GM12878 (cell line): ENCODE results near the gene ZNF121. TPM values are rescaled to one million over a fixed set of nuclear protein-coding genes. Genes with fewer than 3 reads are reported as not detected.
A peak's percentile ranks its signal among the peaks of the same experiment; 100 is the strongest.

Source experiments
- CHD4 ChIP-seq: fragments of 200-600 bp; sonication (generic); IDR thresholded peaks from 2 replicates; pipeline ENCODE4 v1.6.1; 2016; ENCODE audit warnings: mild to moderate bottlenecking
- E2F4 ChIP-seq: IDR thresholded peaks from 2 replicates; pipeline ENCODE4 v1.6.1; 2012; ENCODE audit warnings: low read depth, low read length, improper control_type of control experiment
- EED ChIP-seq: sonication (generic); IDR thresholded peaks from 2 replicates; pipeline ENCODE4 v1.6.1; 2016; ENCODE audit warnings: antibody characterized with exemption, low read depth
- ELK1 ChIP-seq: IDR thresholded peaks from 2 replicates; pipeline ENCODE4 v1.6.1; 2012; ENCODE audit warnings: low read depth, low read length, improper control_type of control experiment
- HDAC2 ChIP-seq: fragments of 200-600 bp; sonication (generic); IDR thresholded peaks from 2 replicates; pipeline ENCODE4 v1.6.1; 2017
- IKZF2 ChIP-seq, 2 experiments: fragments of 450-650 bp; IDR thresholded peaks; 2 replicates each; pipeline ENCODE4 v1.6.1; 2017; ENCODE audit warnings: mild to moderate bottlenecking in 2 of 2, moderate library complexity in 2 of 2
- IRF3 ChIP-seq: fragments of 450-650 bp; IDR thresholded peaks from 2 replicates; pipeline ENCODE4 v1.6.1; 2014; ENCODE audit warnings: mild to moderate bottlenecking
- LARP7 ChIP-seq: fragments of 450-650 bp; IDR thresholded peaks from 2 replicates; pipeline ENCODE4 v1.6.1; 2017; ENCODE audit warnings: mild to moderate bottlenecking
- NFXL1 ChIP-seq: fragments of 450-650 bp; IDR thresholded peaks from 2 replicates; pipeline ENCODE4 v1.6.1; 2017; ENCODE audit warnings: antibody characterized with exemption, mild to moderate bottlenecking, borderline replicate concordance
- NKRF ChIP-seq: fragments of 450-650 bp; conservative IDR thresholded peaks from 2 replicates; pipeline ENCODE4 v1.6.1; 2017; ENCODE audit warnings: mild to moderate bottlenecking, moderate library complexity
- NRF1 ChIP-seq: conservative IDR thresholded peaks from 2 replicates; pipeline ENCODE4 v1.6.1; 2011; ENCODE audit warnings: mild to moderate bottlenecking, low read depth, low read length, improper control_type of control experiment
- PML ChIP-seq: IDR thresholded peaks from 2 replicates; pipeline ENCODE4 v1.6.1; 2012; ENCODE audit warnings: low read length, inconsistent platforms
- POU2F2 ChIP-seq: IDR thresholded peaks from 3 replicates; pipeline ENCODE4 v1.6.1; 2011; ENCODE audit warnings: low read depth, mild to moderate bottlenecking, low read length, borderline replicate concordance
- PRDM15 ChIP-seq: fragments of 450-650 bp; formaldehyde crosslinking; IDR thresholded peaks from 2 replicates; pipeline ENCODE4 v1.4.0; 2020; ENCODE audit warnings: mild to moderate bottlenecking, moderate library complexity
- TBL1XR1 ChIP-seq: IDR thresholded peaks from 2 replicates; pipeline ENCODE4 v1.6.1; 2012; ENCODE audit warnings: low read depth, low read length, improper control_type of control experiment
- TCF3 ChIP-seq: IDR thresholded peaks from 2 replicates; pipeline ENCODE4 v1.6.1; 2012; ENCODE audit warnings: low read depth, mild to moderate bottlenecking, low read length, borderline replicate concordance; ENCODE audit not compliant: insufficient read depth
- ZSCAN29 ChIP-seq: fragments of 450-650 bp; IDR thresholded peaks from 2 replicates; pipeline ENCODE4 v1.6.1; 2017; ENCODE audit warnings: mild to moderate bottlenecking, moderate library complexity
- polyA plus RNA-seq, 11 experiments: library from polyadenylated mRNA; depleted of rRNA in 4 of 11; unstranded in 6 of 11; stranded (reverse) in 5 of 11; fragments of >200 nt; fragmentation: Nextera tagmentation in 4 of 11; fragmentation: Illumina TruSeq in 1 of 11; extraction: Ambion mirVana in 4 of 11; extraction: Trizol in 1 of 11; gene quantifications; 1 replicate in 1 of 11; 2 replicates in 10 of 11; pipeline versions ENCODE4 v1.2.1 to v1.2.3, GENCODE V29; 2011 to 2016; ENCODE audit warnings: inconsistent platforms in 2 of 11, missing spikeins in 2 of 11, low read depth in 1 of 11
- total RNA-seq, 4 experiments: library from RNA; depleted of rRNA in 3 of 4; stranded (reverse); fragments of >200 nt in 3 of 4; fragmentation: Illumina TruSeq in 1 of 4; extraction: Trizol in 1 of 4; gene quantifications; 2 replicates each; pipeline versions ENCODE4 v1.2.1 to v1.2.3, GENCODE V29; 2013 to 2021

The ZNF121 gene
- total and polyA plus RNA-seq, 10 of the 15 experiments (the other 5 are each of a cell fraction or from before 2014, with no cell fraction given), result 4.8 to 75.0 (median 17.7) TPM

- TF ChIP-seq PRDM15 (CRISPR knock-in tag), result no peak
- no peak for TF ChIP-seq ZSCAN29
- TF ChIP-seq NRF1, result no peak
- TF ChIP-seq ELK1, result peak; percentile 96
- no peak for TF ChIP-seq NFXL1
- peak; percentile 77; the same call in 1 of the 2 replicates for TF ChIP-seq PML
- 0 out of 2 replicates have a peak, but pooled peaks have one; percentile 9 for TF ChIP-seq IRF3
- TF ChIP-seq EED, result no peak
- peak; percentile 41; the same call in 1 of the 2 replicates for TF ChIP-seq TCF3
- TF ChIP-seq CHD4, result no peak
- peak; percentile 37; the same call in 1 of the 2 replicates for TF ChIP-seq TBL1XR1
- TF ChIP-seq LARP7, result no peak
- peak; percentile 60; the same call in 1 of the 3 replicates for TF ChIP-seq POU2F2
- TF ChIP-seq E2F4, result no peak
- TF ChIP-seq IKZF2 (IDR thresholded peaks at IDR 0.05), result peak; percentile 32 to 43; a peak in 1 of 4 replicates
- TF ChIP-seq NKRF, result no peak
- no peak; the same call in 1 of the 2 replicates for TF ChIP-seq HDAC2
Observed at GRCh38 chr19:9621156-9622037, 37.1 kb upstream of the ZNF121 start, which contains the start of gene ZNF561 (continued).
